K562 treated with DMSO at 1 percent for 12 hours (cell line): ENCODE measurements around the gene PLCH1. TPM values are rescaled to one million over a fixed set of nuclear protein-coding genes. Genes with fewer than 3 reads are reported as not detected.

Source experiments
- total RNA-seq: library from RNA; unstranded; fragments of 300-600 nt; gene quantifications from 2 replicates; pipeline ENCODE4 v1.2.3, GENCODE V29; 2022; ENCODE audit not compliant: insufficient read depth

Gene PLCH1
- total RNA-seq, result 0.36 TPM in 1 of 2 replicates, not detected in the other

GRCh38 chr3:155744626-155745324, at the start of gene PLCH1:
PLCH1 (minus strand) TSS chr3:155745071; CDS start chr3:155704224, 40,847 bp downstream.

Other genes with a start within 250 kb of the PLCH1 start
- 2.2 and 4.6 TPM in 2 replicates for gene C3orf33, start 61.2 kb upstream of the PLCH1 start, total RNA-seq
- gene SLC33A1, start 109.4 kb upstream of the PLCH1 start, total RNA-seq, result 11.7 and 37.1 TPM in 2 replicates
- 60.2 and 98.5 TPM in 2 replicates for gene GMPS, start 125.6 kb upstream of the PLCH1 start, total RNA-seq